Activated CD4-positive, CD25-positive, alpha-beta regulatory T cell treated with anti-CD3 and anti-CD28 coated beads, Interleukin-2, amount 50 U/mL, for 16 hours (primary cell): ENCODE results near the gene TCEAL5.
"Not testable (repeated sequence)": the region's sequence is repeated elsewhere in the genome, so short reads cannot be mapped to it uniquely, and the experiment has no call there.

Source experiments
- DNase-seq: peaks from one replicate; pipeline ENCODE4 v3.0.0-alpha.2; 2020; ENCODE audit warnings: low read depth, low spot score

TCEAL5 gene

DNA sequence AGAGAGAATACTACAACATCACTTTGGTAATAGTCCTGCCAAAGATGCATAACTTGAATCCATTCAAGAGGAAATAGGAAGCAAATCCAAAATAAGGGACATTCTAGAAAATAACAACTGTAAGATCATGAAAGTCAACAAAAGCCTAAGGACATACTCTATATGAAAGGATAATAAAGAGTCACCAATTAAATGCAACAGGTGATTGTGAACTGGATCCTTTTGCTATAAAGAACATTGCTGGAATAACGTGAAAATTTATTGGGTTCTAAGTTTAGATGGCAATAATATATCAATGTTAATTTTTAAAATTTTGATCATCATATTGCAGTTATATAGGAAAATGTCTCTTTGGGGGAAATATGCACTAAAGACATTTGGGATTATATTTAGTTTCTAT lies 41.7 kb downstream of the TCEAL5 start:
- DNase-seq: no peak

DNA sequence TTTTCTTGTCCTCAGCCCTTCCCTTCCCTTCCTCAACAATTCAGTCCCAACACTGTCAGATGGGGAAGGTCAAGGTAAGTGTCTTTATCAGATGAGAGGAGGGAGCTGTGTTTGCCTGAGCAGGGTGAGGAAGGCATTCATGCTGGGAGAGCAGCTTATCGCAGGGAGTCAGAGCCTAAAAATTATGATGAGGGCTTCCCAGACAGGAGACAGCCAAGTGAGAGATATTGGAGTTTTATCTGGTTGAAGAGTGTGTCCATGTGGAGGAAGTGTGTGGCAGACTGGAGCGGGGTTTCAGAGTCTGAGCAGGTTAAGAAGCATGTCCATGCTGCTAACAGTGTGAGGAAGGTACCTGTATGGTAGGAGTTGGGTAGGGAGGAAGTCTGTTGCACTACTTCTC lies 43.3 kb downstream of the TCEAL5 start:
- DNase-seq: no peak

DNA sequence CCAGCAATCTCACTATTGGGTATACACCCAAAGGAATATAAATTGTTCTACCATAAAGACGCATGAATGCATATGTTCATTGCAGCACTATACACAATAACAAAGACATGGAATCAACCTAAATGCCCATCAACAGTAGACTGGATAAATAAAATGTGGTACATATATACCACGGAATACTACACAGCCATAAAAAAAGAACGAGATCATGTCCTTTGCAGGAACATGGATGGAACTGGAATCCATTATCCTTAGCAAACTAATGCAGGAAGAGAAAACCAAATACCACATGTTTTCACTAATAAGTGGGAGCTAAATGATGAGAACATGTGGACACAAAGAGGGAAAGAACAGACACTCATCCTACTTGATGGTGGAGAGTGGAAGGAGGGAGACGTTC lies 50.6 kb downstream of the TCEAL5 start:
- DNase-seq: not testable (repeated sequence)
